NT2/D1 (cell line): Measurements from ENCODE around the gene TOR4A.
"Not testable (repeated sequence)": the region's sequence is repeated elsewhere in the genome, so short reads cannot be mapped to it uniquely, and the experiment has no call there.

Source experiments
- DNase-seq: peaks from one replicate; pipeline ENCODE4 v3.0.0-alpha.2; 2011; ENCODE audit warnings: low read depth, low spot score
- H3K27me3 ChIP-seq: 2 replicates; pipeline ENCODE4 v1.6.0; 2011; ENCODE audit warnings: mild to moderate bottlenecking; ENCODE audit not compliant: insufficient read length, insufficient read depth
- H3K36me3 ChIP-seq: 2 replicates; pipeline ENCODE4 v1.6.1; 2011; ENCODE audit warnings: mild to moderate bottlenecking, low read length, mixed read lengths; ENCODE audit not compliant: insufficient read depth, insufficient read length
- H3K4me1 ChIP-seq: 2 replicates; pipeline ENCODE4 v1.5.1; 2011; ENCODE audit not compliant: insufficient read depth, insufficient read length
- H3K4me3 ChIP-seq: 2 replicates; pipeline ENCODE4 v1.5.1; 2011; ENCODE audit warnings: low read depth; ENCODE audit not compliant: insufficient read length
- H3K9ac ChIP-seq: 2 replicates; pipeline ENCODE4 v1.6.0; 2011; ENCODE audit warnings: low read depth; ENCODE audit not compliant: insufficient read length
- H3K9me3 ChIP-seq: 2 replicates; pipeline ENCODE4 v1.5.1; 2011; ENCODE audit warnings: mild to moderate bottlenecking, low read length; ENCODE audit not compliant: insufficient read depth
- SUZ12 ChIP-seq: IDR thresholded peaks from 2 replicates; pipeline ENCODE4 v1.6.1; 2011; ENCODE audit not compliant: insufficient read length, insufficient read depth; ENCODE audit errors: extremely low read depth
- YY1 ChIP-seq: IDR thresholded peaks from 2 replicates; pipeline ENCODE4 v1.6.1; 2011; ENCODE audit not compliant: insufficient read length, insufficient read depth
- ZNF274 ChIP-seq: IDR thresholded peaks from 2 replicates; pipeline ENCODE4 v1.6.1; 2011; ENCODE audit warnings: mild to moderate bottlenecking, low read depth, low read length

TOR4A gene

DNA sequence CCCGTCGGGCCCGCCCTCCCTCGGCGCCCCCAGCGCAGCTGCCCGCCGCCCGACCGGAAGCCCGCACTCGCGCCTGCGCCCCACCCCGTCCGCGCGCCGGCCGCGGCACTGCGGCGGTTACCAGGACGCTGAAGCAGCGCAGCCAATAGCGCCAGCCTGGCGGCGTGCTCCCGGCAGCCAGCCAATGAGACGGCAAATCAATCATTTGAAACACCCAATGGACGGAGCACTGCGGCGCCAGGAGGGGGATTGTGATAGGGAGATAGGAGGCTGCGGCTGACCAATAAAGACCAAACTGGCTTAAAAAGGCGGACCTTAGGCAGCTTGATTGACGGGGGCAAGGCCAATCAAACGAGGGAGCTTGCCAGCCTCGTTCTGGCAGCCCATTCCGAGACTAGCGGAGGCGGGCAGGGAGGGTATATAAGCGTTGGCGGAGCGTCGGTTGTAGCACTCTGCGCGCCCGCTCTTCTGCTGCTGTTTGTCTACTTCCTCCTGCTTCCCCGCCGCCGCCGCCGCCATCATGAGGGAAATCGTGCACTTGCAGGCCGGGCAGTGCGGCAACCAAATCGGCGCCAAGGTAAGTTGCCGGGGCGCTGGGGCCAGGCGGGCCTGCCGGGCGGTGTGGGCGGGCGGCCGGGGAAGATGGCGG is 36.6 kb upstream of the TOR4A start, which contains the start of gene TUBB4B:
TSS of gene TUBB4B (plus strand) at position 447 of the 649 bp plus-strand sequence. CDS start at position 521, 74 bp downstream.
- peaks cover 52% of the 10 kb centered on the region for H3K4me1 ChIP-seq
- H3K4me3 ChIP-seq, result peak within 1 kb of the TSS; percentile 91
- H3K9me3 ChIP-seq, result no peaks in the 10 kb centered on the region
- H3K27me3 ChIP-seq, result peaks cover 3% of the 10 kb centered on the region
- peak within 1 kb of the TSS; percentile 97 for H3K9ac ChIP-seq
- TF ChIP-seq ZNF274, result no peak
- no peak for TF ChIP-seq YY1
- no peak for TF ChIP-seq SUZ12
- DNase-seq, result peak; percentile 99
- peaks cover 36% of the 10 kb centered on the region for H3K36me3 ChIP-seq

DNA sequence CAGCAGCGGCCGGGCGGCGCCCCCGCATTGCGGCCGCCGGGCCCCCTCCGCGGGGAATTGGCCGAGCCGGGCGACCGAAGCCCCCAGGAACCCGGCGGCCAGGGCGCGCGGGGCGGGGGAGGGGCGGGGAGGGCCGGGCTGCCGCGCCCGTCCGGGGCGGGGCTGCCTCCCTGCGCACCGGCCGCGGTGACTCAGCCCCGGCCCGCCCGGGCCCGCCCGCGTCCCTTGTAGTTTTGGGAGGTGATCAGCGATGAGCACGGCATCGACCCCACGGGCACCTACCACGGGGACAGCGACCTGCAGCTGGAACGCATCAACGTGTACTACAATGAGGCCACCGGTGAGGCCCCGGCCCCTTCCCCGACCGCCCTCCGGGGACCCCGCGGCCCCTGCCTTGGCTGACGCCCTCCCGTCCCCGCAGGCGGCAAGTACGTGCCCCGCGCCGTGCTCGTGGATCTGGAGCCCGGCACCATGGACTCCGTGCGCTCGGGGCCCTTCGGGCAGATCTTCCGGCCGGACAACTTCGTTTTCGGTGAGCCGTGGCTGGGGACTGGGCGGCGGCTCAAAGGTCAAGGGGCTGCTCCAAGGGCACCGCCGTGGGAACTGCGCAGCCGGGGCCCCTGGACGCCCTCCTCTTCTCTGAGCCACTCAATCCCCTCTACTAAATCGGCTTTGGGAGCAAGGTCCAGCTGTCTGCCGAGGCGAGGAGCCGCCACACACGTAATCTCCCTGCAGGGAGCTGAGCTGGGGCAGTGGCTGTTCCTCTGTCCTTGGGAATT is 35.8 kb upstream of the TOR4A start:
- H3K4me3 ChIP-seq, result peak overlapping the region; percentile 89
- DNase-seq, result no peak
- H3K27me3 ChIP-seq, result peaks cover 6% of the 10 kb centered on the region

DNA sequence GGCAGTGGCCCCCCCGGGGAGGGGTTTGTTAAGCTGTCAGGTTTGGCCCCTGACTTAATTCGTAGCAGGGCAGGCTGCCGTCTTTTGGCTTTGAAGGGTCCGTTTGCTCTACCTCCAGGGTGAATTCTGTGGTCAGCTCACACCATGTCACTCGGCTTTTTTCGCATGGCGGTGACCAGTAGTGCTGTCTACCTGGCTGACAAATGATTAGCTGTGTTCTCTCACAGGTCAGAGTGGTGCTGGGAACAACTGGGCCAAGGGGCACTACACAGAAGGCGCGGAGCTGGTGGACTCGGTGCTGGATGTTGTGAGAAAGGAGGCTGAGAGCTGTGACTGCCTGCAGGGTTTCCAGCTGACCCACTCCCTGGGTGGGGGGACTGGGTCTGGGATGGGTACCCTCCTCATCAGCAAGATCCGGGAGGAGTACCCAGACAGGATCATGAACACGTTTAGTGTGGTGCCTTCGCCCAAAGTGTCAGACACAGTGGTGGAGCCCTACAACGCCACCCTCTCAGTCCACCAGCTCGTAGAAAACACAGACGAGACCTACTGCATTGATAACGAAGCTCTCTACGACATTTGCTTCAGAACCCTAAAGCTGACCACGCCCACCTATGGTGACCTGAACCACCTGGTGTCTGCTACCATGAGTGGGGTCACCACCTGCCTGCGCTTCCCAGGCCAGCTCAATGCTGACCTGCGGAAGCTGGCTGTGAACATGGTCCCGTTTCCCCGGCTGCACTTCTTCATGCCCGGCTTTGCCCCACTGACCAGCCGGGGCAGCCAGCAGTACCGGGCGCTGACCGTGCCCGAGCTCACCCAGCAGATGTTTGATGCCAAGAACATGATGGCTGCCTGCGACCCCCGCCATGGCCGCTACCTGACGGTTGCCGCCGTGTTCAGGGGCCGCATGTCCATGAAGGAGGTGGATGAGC is 35.0 kb upstream of the TOR4A start:
- Histone ChIP-seq H3K9me3 (no peaks in the 10 kb centered on the region), H3K27me3 (peaks cover 6% of the 10 kb centered on the region), H3K36me3 (peaks cover 36% of the 10 kb centered on the region), H3K4me3 (peak overlapping the region; percentile 89), H3K4me1 (peaks cover 47% of the 10 kb centered on the region), H3K9ac (peak overlapping the region; percentile 94)
- DNase-seq, result no peak
- TF ChIP-seq SUZ12, result no peak
- TF ChIP-seq ZNF274, result no peak
- no peak for TF ChIP-seq YY1

More for the DNA sequence above, 35.8 kb upstream of the TOR4A start:
- TF ChIP-seq YY1 (no peak), ZNF274 (no peak), SUZ12 (no peak)
- H3K9ac ChIP-seq, result peak overlapping the region; percentile 94
- peaks cover 49% of the 10 kb centered on the region for H3K4me1 ChIP-seq
- H3K9me3 ChIP-seq, result no peaks in the 10 kb centered on the region
- H3K36me3 ChIP-seq, result peaks cover 36% of the 10 kb centered on the region

DNA sequence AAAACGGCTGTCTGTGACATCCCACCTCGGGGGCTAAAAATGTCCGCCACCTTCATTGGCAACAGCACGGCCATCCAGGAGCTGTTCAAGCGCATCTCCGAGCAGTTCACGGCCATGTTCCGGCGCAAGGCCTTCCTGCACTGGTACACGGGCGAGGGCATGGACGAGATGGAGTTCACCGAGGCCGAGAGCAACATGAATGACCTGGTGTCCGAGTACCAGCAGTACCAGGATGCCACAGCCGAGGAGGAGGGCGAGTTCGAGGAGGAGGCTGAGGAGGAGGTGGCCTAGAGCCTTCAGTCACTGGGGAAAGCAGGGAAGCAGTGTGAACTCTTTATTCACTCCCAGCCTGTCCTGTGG is 34.3 kb upstream of the TOR4A start:
- peaks cover 35% of the 10 kb centered on the region for H3K36me3 ChIP-seq
- not testable (repeated sequence) for DNase-seq, H3K4me3 ChIP-seq, H3K27me3 ChIP-seq, H3K9me3 ChIP-seq
- peaks cover 45% of the 10 kb centered on the region for H3K4me1 ChIP-seq
- H3K9ac ChIP-seq, result peak overlapping the region; percentile 94

DNA sequence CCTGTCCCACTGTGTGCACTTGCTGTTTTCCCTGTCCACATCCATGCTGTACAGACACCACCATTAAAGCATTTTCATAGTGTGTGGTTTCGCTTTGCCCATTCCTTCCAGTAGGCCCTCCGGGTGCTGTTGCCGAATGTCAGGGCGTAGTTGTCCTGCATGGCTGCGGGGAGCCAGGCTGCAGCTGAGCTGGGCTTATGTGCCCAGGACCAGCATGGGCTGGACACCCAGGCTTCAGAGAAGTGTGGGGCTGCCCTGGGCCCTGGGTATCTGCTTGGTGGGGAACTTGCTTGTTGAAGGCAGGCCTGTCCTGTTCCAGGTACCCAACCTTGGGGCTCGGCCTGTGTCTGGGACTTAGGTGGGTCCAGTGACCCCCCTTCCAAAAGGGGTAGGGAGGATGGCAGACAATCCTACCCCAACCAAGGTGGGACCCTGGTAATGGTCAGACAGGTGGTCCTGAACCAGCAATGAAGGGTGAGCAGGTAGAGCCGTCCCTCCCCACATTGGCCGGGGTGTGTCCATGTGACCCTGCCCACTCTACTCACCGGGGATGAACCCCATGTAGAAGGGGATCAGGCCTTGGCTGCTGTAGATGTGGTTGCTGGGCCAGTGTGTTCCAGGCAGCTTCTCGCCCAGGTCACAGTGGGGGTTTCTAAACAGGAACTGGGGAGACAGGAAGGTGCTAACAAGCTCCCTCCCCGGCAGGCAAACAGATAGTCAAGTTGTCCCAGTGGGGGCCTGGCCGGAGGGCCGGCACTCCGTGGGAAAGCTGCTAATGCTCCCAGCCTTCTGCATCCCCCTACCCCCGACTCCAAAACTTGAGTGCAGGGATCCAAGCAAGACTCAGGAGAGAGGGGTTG is 33.7 kb upstream of the TOR4A start:
- no peak overlapping the region for H3K4me3 ChIP-seq
- DNase-seq, result no peak
- H3K9ac ChIP-seq, result peak overlapping the region; percentile 2
- H3K4me1 ChIP-seq, result peaks cover 38% of the 10 kb centered on the region
- H3K27me3 ChIP-seq, result peaks cover 6% of the 10 kb centered on the region
- H3K36me3 ChIP-seq, result peaks cover 29% of the 10 kb centered on the region
- no peak for TF ChIP-seq SUZ12
- TF ChIP-seq ZNF274, result no peak
- TF ChIP-seq YY1, result no peak
- no peaks in the 10 kb centered on the region for H3K9me3 ChIP-seq

DNA sequence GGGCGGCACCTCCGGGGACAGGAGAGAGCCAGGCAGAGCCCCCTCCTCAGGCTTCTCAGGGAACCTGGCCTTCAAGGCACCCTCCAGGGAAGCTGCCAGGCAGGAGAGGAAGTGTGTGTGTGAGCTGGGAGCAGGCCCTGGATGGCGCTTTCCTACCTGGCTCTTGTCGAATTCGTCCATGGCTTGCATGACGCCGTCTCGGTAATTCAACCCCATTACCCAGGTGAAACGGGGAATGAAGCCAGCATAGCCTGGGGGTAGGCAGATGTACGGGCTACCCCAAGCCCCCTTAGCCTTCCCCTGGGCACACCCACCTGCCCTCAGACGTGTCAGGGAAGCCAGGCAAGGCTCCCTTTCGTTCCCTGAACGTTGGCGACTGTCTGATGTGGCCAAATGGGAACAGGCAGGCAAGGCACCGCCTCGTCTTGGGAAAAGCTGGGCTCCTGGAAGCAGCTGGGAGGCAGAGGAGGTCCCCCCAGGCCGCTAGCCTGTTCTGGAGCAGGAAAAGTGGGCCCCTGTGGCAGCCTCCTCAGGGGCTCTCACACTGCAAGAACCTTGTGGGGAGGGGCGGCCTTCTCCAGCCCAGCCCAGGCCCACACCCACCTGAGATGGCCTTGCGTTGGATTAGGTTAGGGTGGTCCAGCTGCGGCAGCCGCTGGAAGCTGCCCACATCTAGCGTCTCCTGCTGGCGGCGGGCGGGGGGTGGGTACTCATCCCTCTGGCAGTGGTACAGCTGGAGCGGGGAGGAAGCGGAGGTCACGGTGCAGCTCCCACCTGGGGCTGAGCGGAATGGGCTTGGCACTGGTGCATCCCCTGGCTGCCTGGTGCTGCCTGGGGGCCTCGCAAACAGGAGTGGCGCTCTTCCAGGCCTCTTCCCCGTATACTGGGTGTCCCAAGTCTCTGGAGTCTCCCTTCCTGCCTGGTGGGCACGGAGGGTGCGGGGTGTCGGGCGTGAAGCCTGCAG is 32.8 kb upstream of the TOR4A start:
- peaks cover 37% of the 10 kb centered on the region for H3K4me1 ChIP-seq
- peak overlapping the region; percentile 2 for H3K9ac ChIP-seq
- TF ChIP-seq SUZ12 (no peak), YY1 (no peak), ZNF274 (no peak)
- no peak overlapping the region for H3K4me3 ChIP-seq
- no peak for DNase-seq
- peaks cover 27% of the 10 kb centered on the region for H3K36me3 ChIP-seq
- no peaks in the 10 kb centered on the region for H3K9me3 ChIP-seq
- H3K27me3 ChIP-seq, result peaks cover 6% of the 10 kb centered on the region
